MV-4-11 (cell line): ENCODE results near the gene ITGAE.

ENCODE experiments used
- DNase-seq: peaks from one replicate; lab custom pipeline; 2025; lab: John Stamatoyannopoulos, UW

Gene ITGAE

GRCh38 chr17:3693829-3694231 lies 107.2 kb downstream of the ITGAE start:
- peak; percentile 58 for DNase-seq

GRCh38 chr17:3693141-3693540 lies 107.8 kb downstream of the ITGAE start:
- no peak for DNase-seq

- DNase-seq: no peak
These were observed 108.6 kb downstream of the ITGAE start for GRCh38 chr17:3692346-3692745.

GRCh38 chr17:3691617-3692067 lies 109.3 kb downstream of the ITGAE start:
- no peak for DNase-seq

GRCh38 chr17:3690094-3690715 lies 110.8 kb downstream of the ITGAE start:
- DNase-seq: no peak

GRCh38 chr17:3689262-3690093 lies 111.5 kb downstream of the ITGAE start:
- no peak for DNase-seq

- no peak for DNase-seq
These were observed 112.1 kb downstream of the ITGAE start for GRCh38 chr17:3688852-3689261.

GRCh38 chr17:3688027-3688553 lies 112.9 kb downstream of the ITGAE start:
- DNase-seq: no peak

GRCh38 chr17:3685174-3685573 lies 115.8 kb downstream of the ITGAE start:
- DNase-seq: no peak

- peak; percentile 46 for DNase-seq
These were observed 117.9 kb downstream of the ITGAE start for GRCh38 chr17:3683054-3683511.

GRCh38 chr17:3682033-3682432 lies 119.0 kb downstream of the ITGAE start:
- DNase-seq: no peak

GRCh38 chr17:3681565-3681964 lies 119.4 kb downstream of the ITGAE start:
- DNase-seq: no peak

- no peak for DNase-seq
These were observed 119.9 kb downstream of the ITGAE start for GRCh38 chr17:3681057-3681456.

- DNase-seq: no peak
These were observed 121.4 kb downstream of the ITGAE start for GRCh38 chr17:3679531-3680126.

- peak; percentile 8 for DNase-seq
These were observed 122.0 kb downstream of the ITGAE start for GRCh38 chr17:3678821-3679530.

GRCh38 chr17:3678095-3678820 lies 122.7 kb downstream of the ITGAE start:
- no peak for DNase-seq

- DNase-seq: no peak
These were observed 125.1 kb downstream of the ITGAE start for GRCh38 chr17:3675886-3676285.

GRCh38 chr17:3672571-3672970 lies 128.4 kb downstream of the ITGAE start:
- no peak for DNase-seq

- no peak for DNase-seq
These were observed 131.4 kb downstream of the ITGAE start for GRCh38 chr17:3669548-3669947.

- no peak for DNase-seq
These were observed 132.0 kb downstream of the ITGAE start for GRCh38 chr17:3669085-3669347.

GRCh38 chr17:3668279-3669084 lies 132.5 kb downstream of the ITGAE start, which contains the start of the genes EMC6 and TAX1BP3:
EMC6 (plus strand) TSS chr17:3668812; CDS start chr17:3669147, 335 bp downstream.
TAX1BP3 (minus strand) TSS chr17:3668578; CDS start chr17:3668526, 52 bp downstream.
- peak; percentile 94 for DNase-seq
